GM18951 (cell line): ENCODE measurements around the gene RETREG3.
A peak's percentile ranks its signal among the peaks of the same experiment; 100 is the strongest.
"Not testable (repeated sequence)": the region's sequence is repeated elsewhere in the genome, so short reads cannot be mapped to it uniquely, and the experiment has no call there.

Experiments used
- POLR2A ChIP-seq: IDR thresholded peaks from 4 replicates; pipeline ENCODE4 v1.6.1; 2011; ENCODE audit warnings: mild to moderate bottlenecking; ENCODE audit not compliant: insufficient read length, insufficient read depth; ENCODE audit errors: extremely low read depth
- in situ Hi-C: fragments of 300-500 bp; cut with MboI; formaldehyde crosslinking; loops from one replicate; pipeline ENCODE4 v1.12.0; 2022; ENCODE audit warnings: low sequenced_read_pairs, mixed read lengths, inconsistent platforms; ENCODE audit not compliant: unreplicated experiment

RETREG3 gene

DNA sequence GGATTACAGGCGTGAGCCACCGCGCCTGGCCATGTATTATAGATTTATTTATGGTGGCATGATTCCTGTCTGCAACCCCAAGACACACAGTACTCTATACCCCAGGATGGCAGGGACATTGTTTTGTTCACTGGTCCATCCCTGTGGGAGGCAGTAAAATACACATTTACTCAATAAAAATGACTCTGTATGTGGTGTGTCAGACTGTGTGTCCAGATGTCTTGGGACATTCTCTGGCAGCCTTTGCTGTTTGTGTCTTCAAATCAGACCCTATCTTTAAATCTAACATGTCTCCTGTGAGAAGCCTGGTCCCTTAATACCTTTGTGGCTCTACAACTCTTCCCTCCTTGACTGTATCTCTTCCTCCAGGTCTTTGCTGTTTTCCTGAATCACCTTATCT lies 48.9 kb downstream of the RETREG3 start:
- in situ Hi-C loops: no loop called here
- no peak for TF ChIP-seq POLR2A

DNA sequence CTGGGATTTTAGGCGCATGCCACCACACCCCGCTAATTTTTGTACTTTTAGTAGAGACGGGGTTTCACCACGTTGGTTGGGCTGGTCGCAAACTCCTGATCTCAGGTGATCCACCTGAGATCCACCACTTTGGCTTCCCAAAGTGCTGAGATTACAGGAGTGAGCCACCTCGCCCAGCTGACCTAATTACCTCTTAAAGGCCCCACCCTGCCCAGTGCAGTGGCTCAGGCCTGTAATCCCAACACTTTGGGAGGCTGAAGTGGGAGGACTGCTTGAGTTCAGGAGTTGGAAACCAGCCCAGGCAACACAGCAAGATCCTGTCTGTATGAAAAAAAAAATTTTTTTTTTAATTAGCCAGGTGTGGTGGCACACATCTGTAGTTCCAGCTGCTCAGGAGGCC lies 50.1 kb downstream of the RETREG3 start:
- in situ Hi-C loops: no loop called here
- TF ChIP-seq POLR2A: no peak

DNA sequence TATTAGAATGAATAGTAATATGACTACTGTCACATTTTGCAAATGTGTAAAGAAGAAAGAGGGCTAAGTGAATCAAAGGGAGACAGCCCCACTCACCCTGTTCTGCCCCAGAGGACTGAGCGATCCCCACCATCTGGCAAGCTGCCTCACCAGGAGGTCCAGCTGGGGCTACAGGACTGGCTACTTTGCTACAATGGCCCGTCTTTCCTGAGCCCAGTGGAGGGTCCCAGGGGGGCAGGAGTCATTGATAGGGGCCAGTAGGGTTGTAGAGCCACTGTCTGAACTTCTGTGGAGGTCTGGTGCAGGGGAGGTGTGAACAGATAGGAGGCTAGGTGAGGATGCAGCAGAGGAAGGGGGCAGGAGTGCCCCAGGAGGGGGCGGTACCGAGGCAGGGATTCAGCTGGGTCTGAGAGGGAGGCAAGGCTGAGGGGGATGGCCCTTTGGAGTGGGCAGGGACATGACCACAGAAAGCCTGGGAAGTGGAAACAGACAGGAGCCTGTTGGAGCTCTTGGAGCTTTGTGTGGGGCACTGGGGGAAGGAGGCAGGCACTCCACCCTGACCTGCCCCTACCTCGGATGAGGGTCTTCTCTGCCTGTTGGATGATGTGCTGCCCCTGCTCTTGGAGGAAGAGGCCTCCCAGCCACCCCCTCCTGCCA lies 53.1 kb downstream of the RETREG3 start:
- in situ Hi-C loops: not testable (repeated sequence)

DNA sequence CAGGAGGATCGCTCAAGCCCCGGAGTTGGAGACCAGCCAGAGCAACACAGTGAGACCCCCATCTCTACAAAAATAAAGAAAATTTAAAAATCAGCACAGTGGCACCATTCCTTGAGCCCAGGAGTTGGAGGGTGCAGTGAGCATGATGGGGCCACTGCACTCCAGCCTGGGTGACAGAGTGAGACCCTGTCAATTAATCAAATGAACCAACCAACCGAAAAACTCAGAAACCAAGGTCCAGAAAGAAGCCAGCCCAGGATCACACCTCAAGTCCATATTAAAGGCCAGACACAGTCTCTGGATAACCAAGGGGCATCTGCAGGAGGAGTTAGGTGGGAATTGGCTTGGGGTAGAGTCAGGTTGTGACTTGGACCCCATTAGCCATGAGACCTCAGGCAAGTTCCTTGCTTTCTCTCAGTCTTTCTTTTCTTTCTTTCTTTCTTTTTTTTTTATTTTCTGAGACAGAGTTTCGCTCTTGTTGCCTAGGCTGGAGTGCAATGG lies 54.0 kb downstream of the RETREG3 start:
- TF ChIP-seq POLR2A: no peak
- in situ Hi-C loops: no loop called here

DNA sequence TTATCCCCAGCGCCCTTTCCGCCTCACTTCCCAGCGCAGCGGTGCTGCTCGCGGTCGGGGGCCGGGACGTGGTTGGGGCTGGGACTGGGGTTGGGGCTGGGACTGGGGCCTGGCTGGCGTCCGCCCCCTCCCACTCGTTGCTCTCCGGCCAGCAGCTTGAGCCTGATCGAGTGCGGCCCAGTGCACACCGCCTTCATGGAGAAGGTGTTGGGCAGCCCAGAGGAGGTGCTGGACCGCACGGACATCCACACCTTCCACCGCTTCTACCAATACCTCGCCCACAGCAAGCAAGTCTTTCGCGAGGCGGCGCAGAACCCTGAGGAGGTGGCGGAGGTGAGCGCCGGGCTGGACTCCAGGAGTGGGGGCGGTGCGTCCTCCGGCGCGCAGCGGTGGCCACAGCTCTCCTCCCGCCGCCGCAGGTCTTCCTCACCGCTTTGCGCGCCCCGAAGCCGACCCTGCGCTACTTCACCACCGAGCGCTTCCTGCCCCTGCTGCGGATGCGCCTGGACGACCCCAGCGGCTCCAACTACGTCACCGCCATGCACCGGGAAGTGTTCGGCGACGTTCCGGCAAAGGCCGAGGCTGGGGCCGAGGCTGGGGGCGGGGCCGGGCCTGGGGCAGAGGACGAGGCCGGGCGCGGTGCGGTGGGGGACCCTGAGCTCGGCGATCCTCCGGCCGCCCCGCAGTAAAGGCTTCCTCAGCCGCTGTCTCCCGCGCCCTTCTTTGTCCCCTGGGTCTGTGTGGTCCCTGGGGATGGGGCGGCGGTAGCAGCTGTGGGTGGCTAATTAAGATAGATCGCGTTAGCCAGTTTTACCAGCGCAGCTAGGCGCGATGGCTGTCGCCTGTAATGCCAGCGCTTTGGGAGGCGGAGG lies 54.7 kb downstream of the RETREG3 start:
- TF ChIP-seq POLR2A: peak; percentile 82
- in situ Hi-C loops: no loop called here

DNA sequence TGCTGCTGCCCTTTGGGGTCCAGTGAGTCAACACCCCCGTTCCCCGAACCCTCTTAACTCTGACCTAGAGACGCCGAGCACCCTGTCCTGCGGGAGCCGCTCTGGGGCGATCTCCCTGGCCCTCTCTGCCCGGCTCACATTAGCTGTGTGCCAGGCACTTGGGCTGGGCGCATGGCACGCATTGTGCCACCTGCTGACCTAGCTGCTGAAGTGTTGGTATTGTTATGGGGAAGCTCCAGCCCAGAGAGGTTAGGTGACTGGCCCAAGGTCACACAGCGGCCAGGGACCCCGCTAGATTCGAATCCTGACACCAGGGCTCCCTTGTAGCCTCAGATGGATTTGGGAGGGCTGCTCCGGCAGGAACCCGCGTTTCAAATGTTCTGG lies 55.3 kb downstream of the RETREG3 start:
- in situ Hi-C loops: no loop called here
- TF ChIP-seq POLR2A: no peak

DNA sequence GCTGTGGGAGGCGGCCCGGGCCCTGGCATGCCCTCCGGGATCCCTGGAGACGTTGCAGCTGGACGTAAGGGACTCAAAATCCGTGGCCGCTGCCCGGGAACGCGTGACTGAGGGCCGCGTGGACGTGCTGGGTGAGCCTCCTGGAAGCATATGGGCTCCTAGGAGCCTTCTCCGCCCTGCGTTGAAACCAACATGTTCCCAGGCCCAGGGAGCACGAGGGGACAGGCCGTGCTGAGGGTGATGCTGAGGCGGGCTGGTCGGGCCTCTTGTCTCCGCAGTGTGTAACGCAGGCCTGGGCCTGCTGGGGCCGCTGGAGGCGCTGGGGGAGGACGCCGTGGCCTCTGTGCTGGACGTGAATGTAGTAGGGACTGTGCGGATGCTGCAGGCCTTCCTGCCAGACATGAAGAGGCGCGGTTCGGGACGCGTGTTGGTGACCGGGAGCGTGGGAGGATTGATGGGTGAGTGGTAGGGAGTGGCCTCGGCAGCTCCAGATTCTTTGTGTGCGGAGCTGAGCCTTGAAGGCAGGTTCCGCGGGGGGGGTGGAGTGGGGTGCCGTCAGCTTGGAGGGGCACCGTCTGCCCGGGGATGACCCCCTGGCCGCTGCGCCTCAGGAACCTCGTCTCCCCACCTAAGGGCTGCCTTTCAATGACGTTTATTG lies 55.9 kb downstream of the RETREG3 start:
- in situ Hi-C loops: no loop called here

DNA sequence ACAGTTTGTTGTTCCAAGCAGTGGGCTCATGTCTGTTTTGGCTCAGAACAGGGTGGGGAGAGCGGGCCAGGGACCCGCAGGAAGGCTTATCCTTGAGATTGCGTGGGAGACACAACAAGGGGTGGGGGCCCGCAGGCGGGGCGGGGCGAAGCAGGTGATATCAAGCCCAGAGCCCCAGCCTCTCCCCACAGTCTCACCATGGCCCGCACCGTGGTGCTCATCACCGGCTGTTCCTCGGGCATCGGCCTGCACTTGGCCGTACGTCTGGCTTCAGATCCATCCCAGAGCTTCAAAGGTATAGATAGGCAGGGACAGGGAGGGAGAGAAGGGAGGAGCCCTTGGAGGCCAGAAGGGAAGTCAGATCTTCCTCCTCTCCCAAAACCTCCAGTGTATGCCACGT lies 56.4 kb downstream of the RETREG3 start, which contains the start of gene HSD17B1:
Gene HSD17B1 (plus strand): TSS at position 188 of the 400 bp plus-strand sequence. CDS start 11 bp downstream, at position 199.
- in situ Hi-C loops: not testable (repeated sequence)

More for the DNA sequence above, 55.9 kb downstream of the RETREG3 start:
- TF ChIP-seq POLR2A: no peak

DNA sequence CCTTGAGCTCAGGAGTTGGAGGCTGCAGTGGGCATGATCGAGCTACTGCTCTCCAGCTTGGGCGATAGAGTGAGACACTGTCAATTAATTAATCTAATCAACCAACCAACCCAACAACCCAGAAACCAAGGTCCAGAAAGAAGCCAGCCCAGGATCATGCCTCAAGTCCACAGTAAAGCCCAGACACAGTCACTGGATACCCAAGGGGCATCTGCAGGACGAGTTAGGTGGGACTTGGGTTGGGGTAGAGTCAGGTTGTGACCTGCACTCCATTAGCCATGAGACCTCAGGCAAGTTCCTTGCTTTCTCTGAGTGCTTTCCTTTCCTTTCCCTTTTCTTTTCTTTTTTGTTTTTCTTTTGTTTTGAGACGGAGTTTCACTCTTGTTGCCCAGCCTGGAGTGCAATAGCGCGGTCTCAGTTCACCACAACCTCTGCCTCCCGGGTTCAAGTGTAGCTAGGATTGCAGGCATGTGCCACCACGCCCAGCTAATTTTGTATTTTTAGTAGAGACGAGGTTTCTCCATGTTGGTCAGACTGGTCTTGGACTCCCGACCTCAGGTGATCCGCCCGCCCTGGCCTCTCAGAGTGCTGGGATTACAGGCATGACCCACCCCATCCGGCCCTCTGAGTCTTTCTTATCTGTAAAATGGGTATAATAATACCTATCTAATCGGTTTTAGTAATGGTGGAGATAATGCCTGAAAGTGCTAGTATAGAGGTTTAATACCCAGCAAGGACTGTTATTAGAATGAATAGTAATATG lies 60.0 kb downstream of the RETREG3 start:
- TF ChIP-seq POLR2A: no peak
- in situ Hi-C loops: no loop called here

DNA sequence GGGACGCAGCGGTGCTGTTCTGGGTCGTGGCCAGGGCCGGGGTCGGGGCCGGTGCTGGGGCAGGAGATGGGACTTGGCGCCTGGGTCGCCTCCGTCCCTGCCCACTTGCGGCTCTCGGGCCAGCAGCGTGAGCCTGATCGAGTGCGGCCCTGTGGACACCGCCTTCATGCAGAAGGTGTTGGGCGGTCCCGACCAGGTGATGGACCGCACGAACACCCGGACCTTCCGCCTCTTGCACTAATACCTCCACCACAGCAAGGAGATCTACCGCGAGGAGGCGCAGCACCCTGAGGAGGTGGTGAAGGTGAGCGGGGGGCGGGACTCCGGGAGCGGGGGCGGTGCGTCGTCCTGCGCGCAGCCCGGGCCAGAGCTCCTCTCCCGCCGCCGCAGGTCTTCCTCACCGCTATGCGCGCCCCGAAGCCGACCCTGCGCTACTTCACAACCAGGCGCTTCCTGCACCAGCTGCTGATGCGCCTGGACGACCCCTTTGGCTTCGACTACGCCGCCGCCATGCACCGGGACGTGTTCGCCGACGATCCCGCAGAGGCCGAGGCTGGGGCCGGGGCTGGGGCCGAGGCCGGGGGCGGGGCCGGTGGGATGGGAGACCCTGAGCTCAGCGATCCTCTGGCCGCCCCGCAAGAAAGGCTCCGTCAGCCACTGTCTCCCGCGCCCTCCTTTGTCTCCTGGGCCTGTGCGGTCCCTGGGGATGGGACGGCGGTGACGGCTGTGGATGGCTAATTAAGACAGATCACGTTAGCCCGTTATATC lies 60.9 kb downstream of the RETREG3 start:
- in situ Hi-C loops: no loop called here
- TF ChIP-seq POLR2A: no peak

DNA sequence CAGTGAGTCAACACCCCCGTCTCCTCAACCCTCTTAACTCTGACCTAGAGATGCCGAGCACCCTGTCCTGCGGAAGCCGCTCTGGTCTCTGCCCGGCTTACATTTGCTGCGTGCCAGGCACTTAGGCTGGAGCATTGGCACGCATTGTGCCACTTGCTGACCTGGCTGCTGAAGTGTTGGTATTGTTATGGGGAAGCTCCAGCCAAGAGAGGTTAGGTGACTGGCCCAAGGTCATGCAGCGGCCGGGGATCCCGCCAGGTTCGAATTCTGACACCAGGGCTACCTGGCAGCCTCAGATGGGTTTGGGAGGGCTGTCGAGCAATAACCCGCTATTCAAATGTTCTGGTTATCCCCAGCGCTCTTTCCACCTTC lies 61.5 kb downstream of the RETREG3 start:
- in situ Hi-C loops: no loop called here
- no peak for TF ChIP-seq POLR2A

DNA sequence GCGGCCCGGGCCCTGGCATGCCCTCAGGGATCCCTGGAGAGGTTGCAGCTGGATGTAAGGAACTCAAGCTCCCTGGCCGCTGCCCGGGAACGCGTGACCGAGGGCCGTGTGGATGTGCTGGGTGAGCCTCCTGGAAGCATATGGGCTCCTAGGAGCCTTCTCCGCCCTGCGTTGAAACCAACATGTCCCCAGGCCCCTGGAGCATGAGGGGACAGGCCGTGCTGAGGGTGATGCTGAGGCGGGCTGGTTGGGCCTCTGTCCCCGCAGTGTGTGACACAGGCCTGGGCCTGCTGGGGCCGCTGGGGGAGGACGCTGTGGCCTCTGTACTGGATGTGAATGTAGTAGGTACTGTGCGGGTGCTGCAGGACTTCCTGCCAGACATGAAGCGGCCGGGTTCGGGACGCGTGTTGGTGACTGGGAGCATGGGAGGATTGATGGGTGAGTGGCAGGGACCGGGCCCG lies 62.1 kb downstream of the RETREG3 start:
- in situ Hi-C loops: no loop called here
- TF ChIP-seq POLR2A: no peak

DNA sequence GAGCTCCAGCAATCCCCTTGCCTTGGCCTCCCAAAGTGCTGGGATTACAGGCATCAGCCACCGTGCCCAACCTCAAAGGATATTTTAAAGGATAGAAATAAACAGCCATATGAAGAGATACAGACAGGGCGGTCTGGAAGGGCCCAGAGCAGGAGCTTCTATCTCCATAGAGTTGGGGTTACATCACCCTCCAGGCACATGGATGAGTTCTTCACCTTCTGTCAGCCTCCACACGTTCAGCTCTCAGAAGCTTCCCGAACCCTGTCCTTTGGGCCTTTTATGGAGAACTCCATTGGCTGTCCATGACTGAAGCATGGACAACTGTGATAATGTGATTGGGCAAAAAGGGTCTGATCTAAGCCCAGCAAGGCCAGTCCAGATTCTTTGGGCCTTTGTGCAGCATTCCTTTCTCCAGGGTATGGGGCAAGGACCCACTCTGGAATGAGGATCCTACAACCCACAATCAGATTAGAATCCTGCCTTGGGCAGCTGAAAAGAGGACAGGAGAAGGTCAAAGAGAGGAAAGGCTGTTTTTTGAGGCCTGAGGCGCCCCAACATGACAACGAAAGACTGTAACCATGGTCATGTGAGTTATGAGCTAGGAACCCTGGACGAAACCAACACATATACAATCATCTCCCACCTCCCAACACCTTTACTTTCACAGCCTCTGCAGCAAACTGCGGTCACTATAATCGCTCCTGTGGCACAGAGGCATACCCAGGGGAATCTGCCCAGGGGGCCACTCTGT lies 63.2 kb downstream of the RETREG3 start:
- in situ Hi-C loops: not testable (repeated sequence)
